WERI-Rb-1 (cell line): ENCODE results near the gene ITLN2.

Source experiments
- DNase-seq: peaks from one replicate; pipeline ENCODE4 v3.0.0-alpha.2; 2020
- H3K27ac ChIP-seq: fragments of 250-450 bp; sonication (Bioruptor Pico); 2 replicates; pipeline ENCODE4 v1.5.1; 2020; ENCODE audit warnings: mild to moderate bottlenecking, moderate library complexity
- H3K27me3 ChIP-seq: fragments of 250-450 bp; sonication (Bioruptor Pico); 2 replicates; pipeline ENCODE4 v1.5.1; 2021; ENCODE audit warnings: mild to moderate bottlenecking, low read depth, moderate library complexity; ENCODE audit not compliant: insufficient read depth, severe bottlenecking
- H3K36me3 ChIP-seq: fragments of 250-450 bp; sonication (Bioruptor Pico); 2 replicates; pipeline ENCODE4 v1.5.1; 2020; ENCODE audit warnings: mild to moderate bottlenecking, moderate library complexity
- H3K4me3 ChIP-seq: 2 replicates; pipeline ENCODE4 v1.5.1; 2011; ENCODE audit warnings: low read depth, mild to moderate bottlenecking, control low read depth, low read length
- H3K9me3 ChIP-seq: fragments of 250-450 bp; sonication (Bioruptor Pico); 2 replicates; pipeline ENCODE4 v1.5.1; 2021; ENCODE audit warnings: mild to moderate bottlenecking, moderate library complexity; ENCODE audit not compliant: severe bottlenecking
- TF ChIP-seq, protein P1 (sequence below): IDR thresholded peaks from 2 replicates; pipeline ENCODE4 v1.5.1; 2011; ENCODE audit warnings: low read depth, mild to moderate bottlenecking, control low read depth, inconsistent platforms, low read length

The ITLN2 gene

GRCh38 chr1:160954158-160955104, at the start of gene ITLN2:
Gene ITLN2, minus strand, starts transcription at chr1:160954809. Its CDS starts 68 bp downstream, at chr1:160954741.
- peak; percentile 66 for DNase-seq
- Histone ChIP-seq H3K27ac (no peak within 1 kb of the TSS), H3K36me3 (no peaks in the 10 kb centered on the region), H3K27me3 (peaks cover 50% of the 10 kb centered on the region), H3K4me3 (no peak within 1 kb of the TSS), H3K9me3 (no peaks in the 10 kb centered on the region)
- TF ChIP-seq, protein P1, sequence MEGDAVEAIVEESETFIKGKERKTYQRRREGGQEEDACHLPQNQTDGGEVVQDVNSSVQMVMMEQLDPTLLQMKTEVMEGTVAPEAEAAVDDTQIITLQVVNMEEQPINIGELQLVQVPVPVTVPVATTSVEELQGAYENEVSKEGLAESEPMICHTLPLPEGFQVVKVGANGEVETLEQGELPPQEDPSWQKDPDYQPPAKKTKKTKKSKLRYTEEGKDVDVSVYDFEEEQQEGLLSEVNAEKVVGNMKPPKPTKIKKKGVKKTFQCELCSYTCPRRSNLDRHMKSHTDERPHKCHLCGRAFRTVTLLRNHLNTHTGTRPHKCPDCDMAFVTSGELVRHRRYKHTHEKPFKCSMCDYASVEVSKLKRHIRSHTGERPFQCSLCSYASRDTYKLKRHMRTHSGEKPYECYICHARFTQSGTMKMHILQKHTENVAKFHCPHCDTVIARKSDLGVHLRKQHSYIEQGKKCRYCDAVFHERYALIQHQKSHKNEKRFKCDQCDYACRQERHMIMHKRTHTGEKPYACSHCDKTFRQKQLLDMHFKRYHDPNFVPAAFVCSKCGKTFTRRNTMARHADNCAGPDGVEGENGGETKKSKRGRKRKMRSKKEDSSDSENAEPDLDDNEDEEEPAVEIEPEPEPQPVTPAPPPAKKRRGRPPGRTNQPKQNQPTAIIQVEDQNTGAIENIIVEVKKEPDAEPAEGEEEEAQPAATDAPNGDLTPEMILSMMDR = peak; percentile 97

- peaks cover 56% of the 10 kb centered on the region for H3K36me3 ChIP-seq
- no peak for DNase-seq
- no peak overlapping the region for H3K4me3 ChIP-seq
These were observed 46.9 kb upstream of the ITLN2 start for GRCh38 chr1:161001525-161001924.

GRCh38 chr1:161000736-161001480, 46.3 kb upstream of the ITLN2 start:
- no peaks in the 10 kb centered on the region for H3K27me3 ChIP-seq
- H3K4me3 ChIP-seq = no peak overlapping the region
- no peaks in the 10 kb centered on the region for H3K9me3 ChIP-seq
- no peak overlapping the region for H3K27ac ChIP-seq
- DNase-seq = no peak
- TF ChIP-seq, protein P1 = no peak
- peaks cover 53% of the 10 kb centered on the region for H3K36me3 ChIP-seq

More at GRCh38 chr1:161001525-161001924, 46.9 kb upstream of the ITLN2 start:
- Histone ChIP-seq H3K9me3 (no peaks in the 10 kb centered on the region), H3K27me3 (no peaks in the 10 kb centered on the region), H3K27ac (no peak overlapping the region)
- TF ChIP-seq, protein P1 = no peak

DNA sequence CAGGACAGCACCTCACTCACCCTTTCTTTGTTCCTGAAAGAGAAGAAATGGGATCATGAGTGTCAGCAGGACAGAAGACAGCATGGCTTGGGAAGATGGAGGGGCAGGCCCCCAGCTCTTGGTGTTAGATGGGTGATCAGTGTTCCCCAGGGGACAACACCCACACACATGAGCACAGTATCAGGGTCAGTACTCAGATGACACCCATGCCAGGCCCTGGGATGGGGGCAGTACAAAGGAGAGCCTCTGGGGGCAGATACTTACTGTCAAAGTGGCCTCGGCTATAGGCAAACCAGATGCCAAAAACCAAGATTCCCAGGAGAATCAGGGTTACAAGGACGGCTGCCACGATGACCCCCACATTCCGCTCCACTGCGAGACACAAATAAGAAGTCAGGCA, 44.8 kb upstream of the ITLN2 start:
- TF ChIP-seq, protein P1 = 0 out of 2 replicates have a peak, but pooled peaks have one; percentile 15
- no peak for DNase-seq
- Histone ChIP-seq H3K36me3 (peaks cover 58% of the 10 kb centered on the region), H3K27ac (no peak overlapping the region), H3K4me3 (no peak overlapping the region), H3K9me3 (no peaks in the 10 kb centered on the region), H3K27me3 (no peaks in the 10 kb centered on the region)

- TF ChIP-seq, protein P1 = peak; percentile 92
- Histone ChIP-seq H3K27me3 (no peaks in the 10 kb centered on the region), H3K27ac (no peak overlapping the region), H3K4me3 (no peak overlapping the region), H3K36me3 (peaks cover 52% of the 10 kb centered on the region), H3K9me3 (no peaks in the 10 kb centered on the region)
- DNase-seq = peak; percentile 81
These were observed 42.9 kb upstream of the ITLN2 start for GRCh38 chr1:160997323-160998038.
